B cell (primary cell): Measurements from ENCODE around the gene STK24. TPM values are rescaled to one million over a fixed set of nuclear protein-coding genes. Genes with fewer than 3 reads are reported as not detected.

ENCODE experiments used
- ATAC-seq: fragments of 200-7000 bp; cut with Tn5 transposase; one replicate; pipeline ENCODE4 v1.10.0; 2021; ENCODE audit warnings: low read depth, mild to moderate bottlenecking, moderate number of reproducible peaks, moderate library complexity
- CTCF ChIA-PET: fragments of 350-600 bp; sonication (Branson Sonifier 250); formaldehyde crosslinking; loops from one replicate; lab custom pipeline; 2021; ENCODE audit warnings: antibody characterized with exemption, inconsistent platforms; lab: Charles Lee
- POLR2A ChIA-PET: fragments of 350-600 bp; sonication (Branson Sonifier 250); formaldehyde crosslinking; loops from one replicate; lab custom pipeline; 2021; ENCODE audit warnings: antibody characterized with exemption; lab: Charles Lee
- DNase-seq: peaks from one replicate; pipeline ENCODE4 v3.0.0; 2013
- H2AFZ ChIP-seq: 2 replicates; pipeline ENCODE4 v1.6.1; 2012; ENCODE audit warnings: mild to moderate bottlenecking, low read depth, low read length; ENCODE audit not compliant: insufficient read depth, poor library complexity, severe bottlenecking
- H3K27ac ChIP-seq, 2 donors: 1 replicate in 1 of 2; 2 replicates in 1 of 2; pipeline ENCODE4 v1.5.1; 2012 to 2013; ENCODE audit warnings: low read length in 2 of 2, mild to moderate bottlenecking in 2 of 2, moderate library complexity in 1 of 2
- H3K27me3 ChIP-seq, 4 experiments: fragments of 200-600 bp in 1 of 4; sonication (generic) in 1 of 4; replicated peaks in 1 of 4; 1 replicate in 2 of 4; 2 replicates in 2 of 4; pipeline versions ENCODE4 v1.6.1 to v1.7.0; 2013 to 2016; ENCODE audit warnings: low read length in 3 of 4, mild to moderate bottlenecking in 2 of 4, mixed read lengths in 1 of 4, moderate library complexity in 1 of 4; ENCODE audit not compliant: insufficient read depth in 4 of 4, control insufficient read depth in 3 of 4; ENCODE audit errors: control extremely low read depth in 1 of 4
- H3K36me3 ChIP-seq, 2 experiments: replicated peaks in 1 of 2; 1 replicate in 1 of 2; 2 replicates in 1 of 2; pipeline versions ENCODE4 v1.6.1 to v1.7.1; 2013; ENCODE audit warnings: low read length in 1 of 2; ENCODE audit not compliant: insufficient read depth in 2 of 2, control insufficient read depth in 1 of 2; ENCODE audit errors: control extremely low read depth in 1 of 2, extremely low read depth in 1 of 2
- H3K4me1 ChIP-seq, 2 donors: fragments of 200-600 bp in 1 of 2; sonication (generic) in 1 of 2; 1 replicate in 1 of 2; 2 replicates in 1 of 2; pipeline versions ENCODE4 v1.5.1 to v1.6.1; 2013 to 2017; ENCODE audit warnings: low read length in 2 of 2; ENCODE audit not compliant: control insufficient read depth in 2 of 2, insufficient read depth in 2 of 2
- H3K4me2 ChIP-seq: replicated peaks from 2 replicates; pipeline ENCODE3; 2012; ENCODE audit warnings: mild to moderate bottlenecking, low read depth, low read length; ENCODE audit not compliant: poor library complexity, severe bottlenecking
- H3K4me3 ChIP-seq, 5 experiments: fragments of 200-600 bp in 1 of 5; sonication (generic) in 1 of 5; 1 replicate in 3 of 5; 2 replicates in 2 of 5; pipeline versions ENCODE4 v1.5.1 to v1.7.0; 2011 to 2016; ENCODE audit warnings: low read length in 4 of 5, mild to moderate bottlenecking in 4 of 5, low read depth in 2 of 5, control low read depth in 1 of 5, moderate library complexity in 1 of 5; ENCODE audit not compliant: insufficient read depth in 1 of 5; ENCODE audit errors: control extremely low read depth in 1 of 5, extremely low read depth in 1 of 5
- H3K79me2 ChIP-seq: fragments of 200-600 bp; sonication (generic); one replicate; pipeline ENCODE4 v1.6.0; 2016; ENCODE audit warnings: low read length; ENCODE audit not compliant: control insufficient read depth, insufficient read depth
- H3K9ac ChIP-seq: fragments of 200-600 bp; sonication (generic); 2 replicates; pipeline ENCODE4 v1.6.1; 2017; ENCODE audit warnings: mild to moderate bottlenecking, low read length, moderate library complexity
- H3K9me3 ChIP-seq, 3 donors: one replicate each; pipeline versions ENCODE4 v1.6.1 to v1.7.1; 2013; ENCODE audit warnings: low read length in 2 of 3; ENCODE audit not compliant: control insufficient read depth in 2 of 3, insufficient read depth in 1 of 3; ENCODE audit errors: control extremely low read depth in 1 of 3
- H4K20me1 ChIP-seq: 2 replicates; pipeline ENCODE4 v1.6.0; 2012; ENCODE audit warnings: mild to moderate bottlenecking, low read length; ENCODE audit not compliant: insufficient read depth, control insufficient read depth, poor library complexity, severe bottlenecking
- H3K27ac Mint-ChIP-seq: one replicate; pipeline ENCODE4 v1.8.0; 2021; ENCODE audit warnings: mixed read lengths
- H3K27me3 Mint-ChIP-seq: one replicate; pipeline ENCODE4 v1.8.0; 2021; ENCODE audit warnings: mixed read lengths
- H3K4me1 Mint-ChIP-seq: one replicate; pipeline ENCODE4 v1.8.0; 2021; ENCODE audit warnings: mixed read lengths
- H3K4me3 Mint-ChIP-seq: one replicate; pipeline ENCODE4 v1.8.0; 2021; ENCODE audit warnings: mixed read lengths
- H3K9me3 Mint-ChIP-seq: one replicate; pipeline ENCODE4 v1.8.0; 2022; ENCODE audit warnings: mixed read lengths; ENCODE audit not compliant: insufficient read depth
- EZH2 ChIP-seq: IDR thresholded peaks from 2 replicates; pipeline ENCODE4 v1.6.1; 2012; ENCODE audit warnings: borderline replicate concordance, low read depth, mild to moderate bottlenecking, moderate library complexity, low read length; ENCODE audit not compliant: insufficient read depth, poor library complexity, severe bottlenecking
- WGBS: methylation state at CpG from one replicate; pipeline ENCODE4 v1.1.5; 2013; ENCODE audit warnings: missing lambda C conversion rate; ENCODE audit not compliant: insufficient coverage; 5-methylcytosine and 5-hydroxymethylcytosine counted together
- intact Hi-C: fragments of 100-400 bp; cut with micrococcal nuclease; formaldehyde crosslinking; loops from one replicate; pipeline ENCODE4 v1.10.0; 2022
- polyA plus RNA-seq: library from polyadenylated mRNA; depleted of rRNA; stranded (reverse); fragments of >200 nt; gene quantifications from 2 replicates; pipeline ENCODE4 v1.2.3, GENCODE V29; 2012
- total RNA-seq, 2 donors: library from RNA; stranded (reverse); fragments of 120-200 nt in 1 of 2; gene quantifications; 1 replicate in 1 of 2; 2 replicates in 1 of 2; pipeline versions ENCODE4 v1.2.3 to v1.2.4, GENCODE V29; 2013 to 2022
- TF ChIP-seq, protein P1 (sequence below): fragments of 200-600 bp; IDR thresholded peaks from one replicate; pipeline ENCODE4 v1.8.0; 2022; ENCODE audit warnings: antibody characterized with exemption, mild to moderate bottlenecking

STK24 gene
- total and polyA plus RNA-seq, 2 donors (not counting 1 experiment from before 2014, with no cell fraction given) = 47.2 to 117 TPM

- WGBS = 92% methylated on average over 6 of the region's 12 CpGs
- no peaks in the 10 kb centered on the region for H3K9me3 ChIP-seq
- H3K9ac ChIP-seq = peak overlapping the region; percentile 29
- H3K27ac Mint-ChIP-seq = peak overlapping the region; percentile 82
- POLR2A ChIA-PET = interaction anchor here (0.6 to 1.1 kb wide), 4 partner anchors 12 to 68 kb away, joined by 3 read pairs; no protein-coding TSS in a partner anchor
- no peaks in the 10 kb centered on the region for H3K27me3 ChIP-seq
- peak; percentile 27 for DNase-seq
- peak overlapping the region; percentile 48 for H3K4me2 ChIP-seq
- H3K27me3 Mint-ChIP-seq = no peaks in the 10 kb centered on the region
- TF ChIP-seq, protein P1, sequence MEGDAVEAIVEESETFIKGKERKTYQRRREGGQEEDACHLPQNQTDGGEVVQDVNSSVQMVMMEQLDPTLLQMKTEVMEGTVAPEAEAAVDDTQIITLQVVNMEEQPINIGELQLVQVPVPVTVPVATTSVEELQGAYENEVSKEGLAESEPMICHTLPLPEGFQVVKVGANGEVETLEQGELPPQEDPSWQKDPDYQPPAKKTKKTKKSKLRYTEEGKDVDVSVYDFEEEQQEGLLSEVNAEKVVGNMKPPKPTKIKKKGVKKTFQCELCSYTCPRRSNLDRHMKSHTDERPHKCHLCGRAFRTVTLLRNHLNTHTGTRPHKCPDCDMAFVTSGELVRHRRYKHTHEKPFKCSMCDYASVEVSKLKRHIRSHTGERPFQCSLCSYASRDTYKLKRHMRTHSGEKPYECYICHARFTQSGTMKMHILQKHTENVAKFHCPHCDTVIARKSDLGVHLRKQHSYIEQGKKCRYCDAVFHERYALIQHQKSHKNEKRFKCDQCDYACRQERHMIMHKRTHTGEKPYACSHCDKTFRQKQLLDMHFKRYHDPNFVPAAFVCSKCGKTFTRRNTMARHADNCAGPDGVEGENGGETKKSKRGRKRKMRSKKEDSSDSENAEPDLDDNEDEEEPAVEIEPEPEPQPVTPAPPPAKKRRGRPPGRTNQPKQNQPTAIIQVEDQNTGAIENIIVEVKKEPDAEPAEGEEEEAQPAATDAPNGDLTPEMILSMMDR = no peak
- no peak for TF ChIP-seq EZH2
- CTCF ChIA-PET = interaction anchor here (0.5 to 1.7 kb wide), 6 partner anchors 10 to 149 kb away, joined by 3 to 7 read pairs (median 4); no protein-coding TSS in a partner anchor
- intact Hi-C loops = loop anchor here (2.0 to 10.0 kb wide), 2 partner anchors 14 to 1070 kb away; partner anchors contain the start of gene RAP2A
- H3K4me1 ChIP-seq = peaks cover 77 to 84% of the 10 kb centered on the region in 2 donors
- peak; percentile 32 for ATAC-seq
- H3K9me3 Mint-ChIP-seq = no peaks in the 10 kb centered on the region
- H3K4me1 Mint-ChIP-seq = peaks cover 90% of the 10 kb centered on the region
- H3K27ac ChIP-seq = peak overlapping the region in 1 of 2 donors; percentile 94
- peaks cover 54% of the 10 kb centered on the region for H4K20me1 ChIP-seq
- H3K4me3 ChIP-seq = peak overlapping the region in 1 of 5 experiments; percentile 10
- H3K79me2 ChIP-seq = peaks cover 98% of the 10 kb centered on the region
- no peak overlapping the region for H2AFZ ChIP-seq
- peak overlapping the region; percentile 76 for H3K4me3 Mint-ChIP-seq
- H3K36me3 ChIP-seq = peaks cover 1 to 19% of the 10 kb centered on the region in 2 experiments
Observed at GRCh38 chr13:98504371-98504963, 72.4 kb downstream of the STK24 start.

GRCh38 chr13:98504029-98504351, 72.9 kb downstream of the STK24 start:
- H3K9me3 Mint-ChIP-seq = no peaks in the 10 kb centered on the region
- no peaks in the 10 kb centered on the region for H3K27me3 Mint-ChIP-seq
- peaks cover 86% of the 10 kb centered on the region for H3K4me1 Mint-ChIP-seq
- ATAC-seq = no peak
- peaks cover 73 to 80% of the 10 kb centered on the region in 2 donors for H3K4me1 ChIP-seq
- ChIA-PET CTCF (interaction anchor here (0.5 to 1.7 kb wide), 6 partner anchors 9 to 149 kb away, joined by 3 to 7 read pairs (median 4); no protein-coding TSS in a partner anchor), POLR2A (interaction anchor here (0.6 to 1.1 kb wide), 5 partner anchors 12 to 84 kb away, joined by 3 to 8 read pairs (median 3); no protein-coding TSS in a partner anchor)
- TF ChIP-seq, protein P1 = no peak
- no peak for TF ChIP-seq EZH2
- peak overlapping the region; percentile 48 for H3K4me2 ChIP-seq
- H3K27me3 ChIP-seq = no peaks in the 10 kb centered on the region
- DNase-seq = no peak
- H3K27ac Mint-ChIP-seq = peak overlapping the region; percentile 82
- H3K27ac ChIP-seq = peak overlapping the region in 1 of 2 donors; percentile 94
- no peak overlapping the region for H2AFZ ChIP-seq
- peak overlapping the region; percentile 76 for H3K4me3 Mint-ChIP-seq
- H3K4me3 ChIP-seq = peak overlapping the region in 1 of 5 experiments; percentile 10
- H3K36me3 ChIP-seq = peaks cover 2 to 24% of the 10 kb centered on the region in 2 experiments
- peaks cover 100% of the 10 kb centered on the region for H3K79me2 ChIP-seq
- no peaks in the 10 kb centered on the region for H3K9me3 ChIP-seq
- no CpG with 5 or more reads among the region's 1 CpG for WGBS
- intact Hi-C loops = loop anchor here (2.0 to 10.0 kb wide), 2 partner anchors 15 to 1069 kb away; partner anchors contain the start of gene RAP2A
- peaks cover 58% of the 10 kb centered on the region for H4K20me1 ChIP-seq
- H3K9ac ChIP-seq = peak overlapping the region; percentile 29
